GM20431 (cell line): Measurements from ENCODE around the gene GSTT4.
"Not testable (repeated sequence)": the region's sequence is repeated elsewhere in the genome, so short reads cannot be mapped to it uniquely, and the experiment has no call there.

Experiments
- in situ Hi-C: fragments of 300-500 bp; cut with MseI, MboI; formaldehyde crosslinking; loops from one replicate; pipeline ENCODE4 v1.15.0; 2020; ENCODE audit warnings: low sequenced_read_pairs; ENCODE audit not compliant: unreplicated experiment

The GSTT4 gene

GRCh38 chr22:23997092-23997491 lies 8.2 kb downstream of the GSTT4 start:
- in situ Hi-C loops, result no loop called here

GRCh38 chr22:23993581-23994177 lies 11.6 kb downstream of the GSTT4 start:
- in situ Hi-C loops, result not testable (repeated sequence)

GRCh38 chr22:23993080-23993479 lies 12.2 kb downstream of the GSTT4 start:
- in situ Hi-C loops, result not testable (repeated sequence)

- in situ Hi-C loops, result not testable (repeated sequence)
Observed at GRCh38 chr22:23989583-23990244, 15.5 kb downstream of the GSTT4 start.

GRCh38 chr22:23986538-23987178 lies 18.6 kb downstream of the GSTT4 start:
- in situ Hi-C loops, result not testable (repeated sequence)

- in situ Hi-C loops, result not testable (repeated sequence)
Observed at GRCh38 chr22:23986089-23986488, 19.2 kb downstream of the GSTT4 start.

GRCh38 chr22:23984430-23984829 lies 20.8 kb downstream of the GSTT4 start:
- in situ Hi-C loops, result no loop called here

- in situ Hi-C loops, result not testable (repeated sequence)
Observed at GRCh38 chr22:23980567-23980966, 24.7 kb downstream of the GSTT4 start.

- in situ Hi-C loops, result not testable (repeated sequence)
Observed at GRCh38 chr22:23979557-23980240, 25.6 kb downstream of the GSTT4 start, which contains the start of gene GSTT2. GSTT2 (plus strand) TSS chr22:23980134.

- in situ Hi-C loops, result not testable (repeated sequence)
Observed at GRCh38 chr22:23977304-23977703, 27.9 kb downstream of the GSTT4 start.

- in situ Hi-C loops, result not testable (repeated sequence)
Observed at GRCh38 chr22:23974836-23975352, 30.4 kb downstream of the GSTT4 start.

GRCh38 chr22:23974345-23974744 lies 30.9 kb downstream of the GSTT4 start, which contains the start of gene DDT:
DDT (minus strand) TSS chr22:23974441; CDS start chr22:23974414, 27 bp downstream.
- in situ Hi-C loops, result not testable (repeated sequence)

GRCh38 chr22:23971927-23972326 lies 33.3 kb downstream of the GSTT4 start:
- in situ Hi-C loops, result not testable (repeated sequence)

GRCh38 chr22:23970816-23971486 lies 34.3 kb downstream of the GSTT4 start:
- in situ Hi-C loops, result no loop called here

GRCh38 chr22:23970201-23970641 lies 35.0 kb downstream of the GSTT4 start:
- in situ Hi-C loops, result no loop called here

- in situ Hi-C loops, result no loop called here
Observed at GRCh38 chr22:23969071-23969470, 36.2 kb downstream of the GSTT4 start.

GRCh38 chr22:23966568-23966967 lies 38.7 kb downstream of the GSTT4 start, which contains the start of gene DDTL:
DDTL (plus strand) TSS chr22:23966888; CDS start chr22:23966915, 27 bp downstream.
- in situ Hi-C loops, result not testable (repeated sequence)

- in situ Hi-C loops, result not testable (repeated sequence)
Observed at GRCh38 chr22:23966094-23966493, 39.2 kb downstream of the GSTT4 start.

GRCh38 chr22:23961084-23961771 lies 44.0 kb downstream of the GSTT4 start, which contains the start of gene GSTT2B:
GSTT2B (minus strand) TSS chr22:23961195; CDS start chr22:23961131, 64 bp downstream.
- in situ Hi-C loops, result not testable (repeated sequence)
